KOPT-K1 (cell line): Measurements from ENCODE around the gene FAM120AOS.

Experiments
- H3K27ac ChIP-seq: fragments of 200-600 bp; sonication (generic); 2 replicates; pipeline ENCODE4 v1.5.1; 2016; ENCODE audit warnings: antibody characterized with exemption, mild to moderate bottlenecking, low read depth, low read length; ENCODE audit not compliant: poor library complexity, severe bottlenecking
- H3K36me3 ChIP-seq: fragments of 200-600 bp; sonication (generic); 2 replicates; pipeline ENCODE4 v1.5.1; 2017; ENCODE audit warnings: antibody characterized with exemption, mild to moderate bottlenecking, low read length, moderate library complexity; ENCODE audit not compliant: insufficient read depth
- H3K9me3 ChIP-seq: fragments of 200-600 bp; sonication (generic); 2 replicates; pipeline ENCODE4 v1.5.1; 2017; ENCODE audit warnings: antibody characterized with exemption, low read length, mild to moderate bottlenecking; ENCODE audit not compliant: insufficient read depth, poor library complexity, severe bottlenecking

FAM120AOS gene

GRCh38 chr9:93453047-93453914, at the start of gene FAM120AOS:
FAM120AOS (minus strand) TSS chr9:93453581; CDS start chr9:93452709, 872 bp downstream.
- Histone ChIP-seq H3K9me3 (no peaks in the 10 kb centered on the region), H3K36me3 (peaks cover 29% of the 10 kb centered on the region)

DNA sequence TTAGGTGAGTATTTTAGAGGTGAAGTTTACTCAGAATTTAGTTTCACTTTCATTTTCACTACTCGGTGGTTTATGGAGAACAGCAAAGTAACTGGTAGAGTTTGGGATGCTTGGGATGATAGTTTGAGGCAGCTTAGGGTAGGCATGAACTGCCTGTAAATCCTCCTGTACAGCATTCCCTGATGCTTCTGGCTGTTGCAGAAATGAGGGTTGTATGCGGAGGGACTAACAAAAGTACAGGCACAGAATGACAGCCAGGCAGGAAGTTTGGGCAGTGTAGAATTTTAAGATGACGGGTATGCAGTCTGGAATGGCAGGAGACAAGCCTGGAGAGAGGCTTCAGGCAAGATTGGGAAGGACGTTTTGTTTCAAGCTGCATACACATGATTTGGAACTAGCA, 48.0 kb upstream of the FAM120AOS start:
- H3K27ac ChIP-seq: peak overlapping the region; percentile 63
- peaks cover 90% of the 10 kb centered on the region for H3K36me3 ChIP-seq
- no peaks in the 10 kb centered on the region for H3K9me3 ChIP-seq

More at GRCh38 chr9:93453047-93453914, at the start of gene FAM120AOS:
- H3K27ac ChIP-seq: peak within 1 kb of the TSS; percentile 87

- no peaks in the 10 kb centered on the region for H3K9me3 ChIP-seq
- H3K27ac ChIP-seq: peak overlapping the region; percentile 63
- peaks cover 93% of the 10 kb centered on the region for H3K36me3 ChIP-seq
Measured at GRCh38 chr9:93500571-93501298, 47.4 kb upstream of the FAM120AOS start.

DNA sequence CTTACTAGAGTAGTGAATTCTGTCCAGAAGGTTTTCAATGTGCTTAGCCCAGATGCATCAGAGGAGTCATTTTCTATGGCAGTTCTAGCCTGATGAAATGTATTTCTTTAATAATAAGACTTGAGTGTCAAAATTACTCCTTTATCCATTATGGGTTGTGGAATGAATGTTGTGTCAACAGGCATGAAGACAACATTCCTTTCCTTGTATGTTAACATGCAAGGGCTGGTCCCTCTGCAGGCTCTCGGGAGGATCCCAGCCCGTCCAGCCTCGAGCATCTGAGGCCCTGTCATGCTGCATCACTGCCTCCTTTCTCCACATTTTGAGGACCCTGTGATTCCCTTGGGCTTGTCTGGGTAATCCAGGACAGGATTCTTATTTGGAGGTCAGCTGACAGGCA, 42.9 kb upstream of the FAM120AOS start:
- Histone ChIP-seq H3K36me3 (peaks cover 84% of the 10 kb centered on the region), H3K9me3 (no peaks in the 10 kb centered on the region), H3K27ac (no peak overlapping the region)

GRCh38 chr9:93493949-93494348, 40.6 kb upstream of the FAM120AOS start:
- Histone ChIP-seq H3K36me3 (peaks cover 82% of the 10 kb centered on the region), H3K27ac (no peak overlapping the region), H3K9me3 (no peaks in the 10 kb centered on the region)

- no peaks in the 10 kb centered on the region for H3K9me3 ChIP-seq
- H3K36me3 ChIP-seq: peaks cover 82% of the 10 kb centered on the region
- no peak overlapping the region for H3K27ac ChIP-seq
Measured at GRCh38 chr9:93492327-93492726, 38.9 kb upstream of the FAM120AOS start.

- no peak overlapping the region for H3K27ac ChIP-seq
- H3K36me3 ChIP-seq: peaks cover 82% of the 10 kb centered on the region
- H3K9me3 ChIP-seq: no peaks in the 10 kb centered on the region
Measured at GRCh38 chr9:93491593-93492232, 38.3 kb upstream of the FAM120AOS start.

DNA sequence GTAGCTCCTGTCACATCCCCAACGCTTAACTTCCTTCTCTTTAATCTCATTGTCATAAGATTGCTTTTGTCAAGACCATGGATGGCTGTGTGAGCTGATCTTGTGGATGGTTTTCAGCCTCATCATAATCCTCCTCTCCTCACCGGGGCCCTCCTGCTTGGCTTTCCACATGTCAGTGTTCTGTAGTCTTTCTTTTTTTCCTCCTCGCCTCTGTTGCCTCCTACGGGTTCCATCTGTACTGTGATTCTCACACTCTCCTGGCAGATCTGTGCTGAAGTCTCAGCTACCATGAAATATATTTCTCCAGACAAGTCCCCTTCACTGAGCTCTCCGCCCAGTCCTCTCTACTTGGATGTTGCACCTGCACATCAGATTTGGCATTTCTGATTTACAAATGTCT, 34.9 kb upstream of the FAM120AOS start:
- Histone ChIP-seq H3K9me3 (no peaks in the 10 kb centered on the region), H3K36me3 (peaks cover 80% of the 10 kb centered on the region), H3K27ac (no peak overlapping the region)

DNA sequence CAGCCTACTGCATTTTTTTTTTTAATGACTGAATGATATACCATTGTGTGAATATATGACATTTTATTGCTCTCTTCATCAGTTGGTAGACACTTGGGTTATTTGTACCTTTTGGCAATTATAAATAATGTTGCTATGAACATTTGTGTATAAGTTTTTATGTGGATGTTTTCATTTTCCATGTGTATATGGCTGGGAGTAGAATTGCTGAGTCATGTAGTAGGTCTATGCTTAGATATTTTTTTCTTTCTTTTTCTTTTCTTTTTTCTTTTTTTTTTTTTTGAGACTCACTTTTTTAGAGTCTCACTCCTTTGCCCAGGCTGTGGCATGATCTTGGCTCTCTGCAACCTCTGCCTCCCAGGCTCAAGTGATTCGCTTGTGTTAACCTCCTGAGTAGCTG, 32.9 kb upstream of the FAM120AOS start:
- no peak overlapping the region for H3K27ac ChIP-seq
- H3K36me3 ChIP-seq: peaks cover 89% of the 10 kb centered on the region
- no peaks in the 10 kb centered on the region for H3K9me3 ChIP-seq

DNA sequence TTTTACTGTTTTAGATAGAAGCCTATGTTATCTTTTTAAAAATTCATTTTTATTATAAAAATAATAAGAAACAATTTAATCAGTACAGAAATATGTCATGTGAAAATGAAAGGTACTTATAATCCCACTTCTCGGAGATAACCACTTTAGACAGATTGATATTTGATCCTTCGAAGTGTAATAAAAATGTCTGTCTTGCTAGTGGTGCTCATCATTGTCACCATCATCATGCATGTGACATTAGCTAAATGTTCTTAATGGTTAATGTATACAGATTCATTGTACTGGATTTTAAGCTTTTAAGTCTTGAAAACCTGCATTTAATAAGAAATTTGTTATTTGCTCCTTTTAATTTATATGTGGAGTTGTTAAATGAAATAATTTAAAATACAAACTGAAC, 30.1 kb upstream of the FAM120AOS start:
- Histone ChIP-seq H3K27ac (no peak overlapping the region), H3K9me3 (no peaks in the 10 kb centered on the region), H3K36me3 (peaks cover 84% of the 10 kb centered on the region)

GRCh38 chr9:93480728-93481324, 27.4 kb upstream of the FAM120AOS start:
- H3K27ac ChIP-seq: no peak overlapping the region
- H3K36me3 ChIP-seq: peaks cover 81% of the 10 kb centered on the region

GRCh38 chr9:93480262-93480661, 26.9 kb upstream of the FAM120AOS start:
- no peak overlapping the region for H3K27ac ChIP-seq
- H3K9me3 ChIP-seq: no peaks in the 10 kb centered on the region
- peaks cover 76% of the 10 kb centered on the region for H3K36me3 ChIP-seq

More at GRCh38 chr9:93480728-93481324, 27.4 kb upstream of the FAM120AOS start:
- no peaks in the 10 kb centered on the region for H3K9me3 ChIP-seq

DNA sequence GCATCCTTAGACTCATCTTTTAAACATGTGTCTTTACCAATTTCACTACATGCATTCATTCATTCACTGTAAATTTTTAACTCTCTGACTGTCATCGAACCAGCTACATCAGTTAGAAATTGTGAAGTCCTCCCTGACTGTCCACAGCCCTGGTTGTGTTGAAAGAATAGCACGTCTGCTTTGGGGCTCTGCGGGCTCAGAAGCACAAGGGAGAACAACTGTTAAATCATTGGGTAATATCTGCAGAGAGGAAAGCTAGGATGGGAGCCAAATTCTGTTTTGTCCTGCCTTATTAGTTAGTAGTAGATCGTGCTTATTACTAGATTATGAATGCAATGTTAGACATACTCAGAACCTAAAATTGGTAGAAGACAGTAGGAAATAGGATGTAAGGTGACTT, 26.3 kb upstream of the FAM120AOS start:
- no peak overlapping the region for H3K27ac ChIP-seq
- peaks cover 71% of the 10 kb centered on the region for H3K36me3 ChIP-seq

GRCh38 chr9:93477397-93477796, 24.0 kb upstream of the FAM120AOS start:
- Histone ChIP-seq H3K36me3 (peaks cover 71% of the 10 kb centered on the region), H3K9me3 (no peaks in the 10 kb centered on the region), H3K27ac (no peak overlapping the region)

More for the DNA sequence above, 26.3 kb upstream of the FAM120AOS start:
- no peaks in the 10 kb centered on the region for H3K9me3 ChIP-seq

- H3K27ac ChIP-seq: no peak overlapping the region
- H3K36me3 ChIP-seq: peaks cover 72% of the 10 kb centered on the region
- H3K9me3 ChIP-seq: no peaks in the 10 kb centered on the region
Measured at GRCh38 chr9:93476924-93477323, 23.5 kb upstream of the FAM120AOS start.
